ENCODE data around the gene TUT4.

TUT4 gene

DNA sequence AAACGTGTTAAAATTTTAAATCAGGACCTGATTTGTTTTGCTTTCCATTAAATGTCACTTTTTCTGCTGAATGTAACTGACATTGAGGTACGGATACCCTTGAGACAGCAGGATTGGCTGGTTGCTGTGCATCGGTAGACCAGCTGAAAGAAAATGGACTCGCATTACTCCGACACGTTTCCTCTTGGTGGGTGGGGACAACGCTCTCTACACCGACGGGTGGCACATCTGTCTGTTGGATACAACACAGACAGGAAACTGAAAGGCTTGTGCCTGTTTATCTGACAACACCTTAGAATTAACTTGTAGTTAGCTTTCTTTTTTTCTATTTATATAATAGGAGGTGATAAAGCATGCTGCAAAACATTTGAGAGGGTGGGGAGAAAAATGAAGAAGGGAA is 129.1 kb downstream of the TUT4 start:
- Histone ChIP-seq H3K27me3 (ENCODE audit: low read length) (no peaks in the 10 kb centered on the region), H3K9ac (ENCODE audit: low read length) (no peak overlapping the region), H3K4me3 (ENCODE audit: insufficient read depth, low read length, poor library complexity, severe bottlenecking) (no peak overlapping the region), H3F3A (ENCODE audit: insufficient read depth) (peaks cover 47% of the 10 kb centered on the region), H3K9me2 (replicated peaks; ENCODE audit: insufficient read depth, low read length) (no peaks in the 10 kb centered on the region), H3K9me3 (ENCODE audit: insufficient read depth, low read length) (no peaks in the 10 kb centered on the region), H4K20me1 (ENCODE audit: low read depth, low read length) (no peaks in the 10 kb centered on the region), H2AFZ (ENCODE audit: low read depth, low read length, severe bottlenecking) (no peak overlapping the region), H3K27ac (ENCODE audit: low read depth, low read length) (no peak overlapping the region), H3K36me3 (ENCODE audit: low read length) (peaks cover 40% of the 10 kb centered on the region; the same call in 1 of the 2 replicates), H3K79me2 (ENCODE audit: insufficient read depth, low read length) (peaks cover 6% of the 10 kb centered on the region; the same call in 1 of the 2 replicates), H3K4me2 (ENCODE audit: low read depth, low read length, poor library complexity, severe bottlenecking) (no peak overlapping the region)
- TF ChIP-seq EZH2phosphoT487 (conservative IDR thresholded peaks at IDR 0.05; ENCODE audit: low read length) = no peak
- TF ChIP-seq, protein P1, sequence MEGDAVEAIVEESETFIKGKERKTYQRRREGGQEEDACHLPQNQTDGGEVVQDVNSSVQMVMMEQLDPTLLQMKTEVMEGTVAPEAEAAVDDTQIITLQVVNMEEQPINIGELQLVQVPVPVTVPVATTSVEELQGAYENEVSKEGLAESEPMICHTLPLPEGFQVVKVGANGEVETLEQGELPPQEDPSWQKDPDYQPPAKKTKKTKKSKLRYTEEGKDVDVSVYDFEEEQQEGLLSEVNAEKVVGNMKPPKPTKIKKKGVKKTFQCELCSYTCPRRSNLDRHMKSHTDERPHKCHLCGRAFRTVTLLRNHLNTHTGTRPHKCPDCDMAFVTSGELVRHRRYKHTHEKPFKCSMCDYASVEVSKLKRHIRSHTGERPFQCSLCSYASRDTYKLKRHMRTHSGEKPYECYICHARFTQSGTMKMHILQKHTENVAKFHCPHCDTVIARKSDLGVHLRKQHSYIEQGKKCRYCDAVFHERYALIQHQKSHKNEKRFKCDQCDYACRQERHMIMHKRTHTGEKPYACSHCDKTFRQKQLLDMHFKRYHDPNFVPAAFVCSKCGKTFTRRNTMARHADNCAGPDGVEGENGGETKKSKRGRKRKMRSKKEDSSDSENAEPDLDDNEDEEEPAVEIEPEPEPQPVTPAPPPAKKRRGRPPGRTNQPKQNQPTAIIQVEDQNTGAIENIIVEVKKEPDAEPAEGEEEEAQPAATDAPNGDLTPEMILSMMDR (IDR thresholded peaks at IDR 0.05; ENCODE audit: insufficient read depth, low read length, poor library complexity, severe bottlenecking) = no peak

DNA sequence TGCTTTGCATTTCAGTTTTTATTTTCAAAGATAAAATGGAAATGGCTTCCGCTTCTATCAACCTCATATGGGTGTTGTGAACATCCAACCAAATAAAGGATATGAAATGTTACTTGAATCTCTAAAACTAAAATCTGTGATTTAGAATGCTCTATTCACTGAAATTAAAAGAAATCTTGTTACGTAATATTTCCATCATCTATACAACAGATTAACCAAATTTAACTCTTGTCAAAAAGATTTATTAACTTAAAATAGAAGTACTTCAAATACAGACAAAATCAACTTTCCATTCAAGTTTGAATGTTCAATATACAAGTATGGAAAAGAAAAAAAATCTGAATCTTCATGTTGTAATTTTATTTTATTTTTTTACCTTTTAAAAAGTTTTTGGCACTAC is 129.8 kb downstream of the TUT4 start:
- Histone ChIP-seq H3K9ac (ENCODE audit: low read length) (no peak overlapping the region), H3K36me3 (ENCODE audit: low read length) (peaks cover 45% of the 10 kb centered on the region), H3F3A (ENCODE audit: insufficient read depth) (peaks cover 52% of the 10 kb centered on the region), H3K9me3 (ENCODE audit: insufficient read depth, low read length) (no peaks in the 10 kb centered on the region), H3K9me2 (replicated peaks; ENCODE audit: insufficient read depth, low read length) (no peaks in the 10 kb centered on the region), H3K79me2 (ENCODE audit: insufficient read depth, low read length) (peaks cover 6% of the 10 kb centered on the region; the same call in 1 of the 2 replicates), H4K20me1 (ENCODE audit: low read depth, low read length) (no peaks in the 10 kb centered on the region), H3K4me3 (ENCODE audit: insufficient read depth, low read length, poor library complexity, severe bottlenecking) (no peak overlapping the region), H2AFZ (ENCODE audit: low read depth, low read length, severe bottlenecking) (no peak overlapping the region), H3K27ac (ENCODE audit: low read depth, low read length) (no peak overlapping the region), H3K4me2 (ENCODE audit: low read depth, low read length, poor library complexity, severe bottlenecking) (no peak overlapping the region), H3K27me3 (ENCODE audit: low read length) (no peaks in the 10 kb centered on the region)
- no peak for TF ChIP-seq EZH2phosphoT487 (conservative IDR thresholded peaks at IDR 0.05; ENCODE audit: low read length)
- TF ChIP-seq, protein P1 (IDR thresholded peaks at IDR 0.05; ENCODE audit: insufficient read depth, low read length, poor library complexity, severe bottlenecking) = no peak

DNA sequence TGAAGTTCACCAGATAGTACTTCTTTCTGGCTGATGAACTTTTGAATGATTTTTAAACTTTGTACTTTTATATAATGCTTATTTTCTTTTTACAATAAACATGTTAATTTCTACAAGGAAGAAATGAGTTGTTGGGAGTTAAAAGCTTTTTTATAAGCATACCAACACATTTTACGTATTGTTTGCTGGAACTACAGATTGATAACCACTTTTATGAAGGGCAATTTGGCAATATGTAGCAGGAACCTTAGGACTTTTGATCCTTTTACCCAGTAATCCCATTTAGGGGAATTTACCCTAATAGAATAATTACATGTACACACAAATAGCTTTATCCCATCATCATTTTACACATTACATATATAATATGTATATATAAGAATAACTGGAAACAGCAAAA is 132.2 kb downstream of the TUT4 start:
- Histone ChIP-seq H3K9ac (ENCODE audit: low read length) (no peak overlapping the region), H3K4me3 (ENCODE audit: insufficient read depth, low read length, poor library complexity, severe bottlenecking) (no peak overlapping the region), H3K79me2 (ENCODE audit: insufficient read depth, low read length) (peaks cover 6% of the 10 kb centered on the region; the same call in 1 of the 2 replicates), H2AFZ (ENCODE audit: low read depth, low read length, severe bottlenecking) (no peak overlapping the region), H3K9me2 (replicated peaks; ENCODE audit: insufficient read depth, low read length) (no peaks in the 10 kb centered on the region), H3K27ac (ENCODE audit: low read depth, low read length) (no peak overlapping the region), H4K20me1 (ENCODE audit: low read depth, low read length) (no peaks in the 10 kb centered on the region), H3K36me3 (ENCODE audit: low read length) (peaks cover 54% of the 10 kb centered on the region), H3K4me2 (ENCODE audit: low read depth, low read length, poor library complexity, severe bottlenecking) (no peak overlapping the region), H3F3A (ENCODE audit: insufficient read depth) (peaks cover 38% of the 10 kb centered on the region), H3K27me3 (ENCODE audit: low read length) (no peaks in the 10 kb centered on the region), H3K9me3 (ENCODE audit: insufficient read depth, low read length) (no peaks in the 10 kb centered on the region)
- no peak for TF ChIP-seq EZH2phosphoT487 (conservative IDR thresholded peaks at IDR 0.05; ENCODE audit: low read length)
- TF ChIP-seq, protein P1 (IDR thresholded peaks at IDR 0.05; ENCODE audit: insufficient read depth, low read length, poor library complexity, severe bottlenecking) = no peak

All from SU-DHL-6 (cell line).